Brain microvascular endothelial cell (primary cell): ENCODE measurements around the gene ORMDL1.
A peak's percentile ranks its signal among the peaks of the same experiment; 100 is the strongest.

ENCODE experiments used
- DNase-seq: peaks from one replicate; pipeline ENCODE4 v3.0.0-alpha.2; 2020
- H3K27ac ChIP-seq: fragments of 250-450 bp; sonication (Bioruptor Pico); 2 replicates; pipeline ENCODE4 v1.5.1; 2020; ENCODE audit warnings: mild to moderate bottlenecking, moderate library complexity
- H3K27me3 ChIP-seq: fragments of 250-450 bp; sonication (Bioruptor Pico); replicated peaks from 2 replicates; pipeline ENCODE4 v1.5.1; 2020; ENCODE audit warnings: mild to moderate bottlenecking
- H3K36me3 ChIP-seq: fragments of 250-450 bp; sonication (Bioruptor Pico); replicated peaks from 2 replicates; pipeline ENCODE4 v1.5.1; 2020; ENCODE audit warnings: mild to moderate bottlenecking
- H3K4me3 ChIP-seq: 2 replicates; pipeline ENCODE4 v1.5.1; 2011; ENCODE audit warnings: low read depth, mild to moderate bottlenecking, control low read depth, low read length, moderate library complexity
- in situ Hi-C: cut with HindIII; loops from 2 replicates; pipeline ENCODE4 v1.10.0; 2017; ENCODE audit warnings: low sequenced_read_pairs, low pct_ligation_motif_present
- TF ChIP-seq, protein P1 (sequence below): IDR thresholded peaks from 2 replicates; pipeline ENCODE4 v1.5.1; 2011; ENCODE audit warnings: low read depth, mild to moderate bottlenecking, moderate library complexity, low read length, control low read depth, inconsistent platforms; ENCODE audit errors: missing control alignments

ORMDL1 gene

GRCh38 chr2:189799531-189799930 is 15.4 kb upstream of the ORMDL1 start:
- TF ChIP-seq, protein P1, sequence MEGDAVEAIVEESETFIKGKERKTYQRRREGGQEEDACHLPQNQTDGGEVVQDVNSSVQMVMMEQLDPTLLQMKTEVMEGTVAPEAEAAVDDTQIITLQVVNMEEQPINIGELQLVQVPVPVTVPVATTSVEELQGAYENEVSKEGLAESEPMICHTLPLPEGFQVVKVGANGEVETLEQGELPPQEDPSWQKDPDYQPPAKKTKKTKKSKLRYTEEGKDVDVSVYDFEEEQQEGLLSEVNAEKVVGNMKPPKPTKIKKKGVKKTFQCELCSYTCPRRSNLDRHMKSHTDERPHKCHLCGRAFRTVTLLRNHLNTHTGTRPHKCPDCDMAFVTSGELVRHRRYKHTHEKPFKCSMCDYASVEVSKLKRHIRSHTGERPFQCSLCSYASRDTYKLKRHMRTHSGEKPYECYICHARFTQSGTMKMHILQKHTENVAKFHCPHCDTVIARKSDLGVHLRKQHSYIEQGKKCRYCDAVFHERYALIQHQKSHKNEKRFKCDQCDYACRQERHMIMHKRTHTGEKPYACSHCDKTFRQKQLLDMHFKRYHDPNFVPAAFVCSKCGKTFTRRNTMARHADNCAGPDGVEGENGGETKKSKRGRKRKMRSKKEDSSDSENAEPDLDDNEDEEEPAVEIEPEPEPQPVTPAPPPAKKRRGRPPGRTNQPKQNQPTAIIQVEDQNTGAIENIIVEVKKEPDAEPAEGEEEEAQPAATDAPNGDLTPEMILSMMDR: no peak
- Histone ChIP-seq H3K27me3 (no peaks in the 10 kb centered on the region), H3K4me3 (no peak overlapping the region), H3K36me3 (peaks cover 3% of the 10 kb centered on the region), H3K27ac (no peak overlapping the region)
- in situ Hi-C loops: no loop called here
- peak; percentile 60 for DNase-seq

DNA sequence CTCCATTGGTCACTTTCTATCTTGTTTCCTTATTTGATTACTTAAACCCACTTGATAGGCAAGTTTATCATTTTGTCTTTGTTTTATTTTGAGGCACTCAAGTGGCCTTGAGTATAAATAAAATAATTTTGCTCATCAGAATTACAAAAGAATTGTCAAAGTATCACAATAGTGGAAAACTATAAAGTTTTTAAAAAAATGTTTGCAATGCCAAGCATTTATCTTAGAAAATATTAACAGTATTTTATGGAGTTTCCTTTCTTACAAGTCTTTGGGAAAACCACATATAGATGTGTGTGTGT is 14.8 kb upstream of the ORMDL1 start:
- H3K27ac ChIP-seq: no peak overlapping the region
- H3K4me3 ChIP-seq: no peak overlapping the region
- TF ChIP-seq, protein P1: no peak
- in situ Hi-C loops: no loop called here
- peaks cover 3% of the 10 kb centered on the region for H3K36me3 ChIP-seq
- no peak for DNase-seq
- no peaks in the 10 kb centered on the region for H3K27me3 ChIP-seq

GRCh38 chr2:189798312-189799029 is 14.3 kb upstream of the ORMDL1 start:
- Histone ChIP-seq H3K27ac (no peak overlapping the region), H3K36me3 (peaks cover 3% of the 10 kb centered on the region), H3K27me3 (no peaks in the 10 kb centered on the region), H3K4me3 (no peak overlapping the region)
- in situ Hi-C loops: no loop called here
- peak; percentile 25 for DNase-seq
- TF ChIP-seq, protein P1: peak; percentile 38

DNA sequence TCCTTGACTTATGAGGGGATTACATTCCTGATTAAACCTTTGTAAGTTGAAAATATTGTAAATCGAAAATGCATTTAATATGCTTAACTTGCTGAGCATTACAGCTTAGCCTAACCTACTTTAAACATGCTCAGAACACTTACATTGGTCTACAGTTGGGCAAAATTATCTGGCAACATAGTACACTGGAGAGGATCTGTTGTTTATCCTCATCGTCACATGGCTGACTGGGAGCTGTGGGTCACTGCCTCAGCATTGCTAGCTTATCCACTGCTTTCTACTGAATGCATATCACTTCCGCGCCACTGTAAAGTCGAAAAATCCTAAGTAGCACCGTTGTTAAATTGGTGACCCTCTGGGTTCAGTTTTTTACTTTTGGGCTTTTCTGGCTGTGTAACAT is 13.8 kb upstream of the ORMDL1 start:
- TF ChIP-seq, protein P1: no peak
- no peak overlapping the region for H3K27ac ChIP-seq

GRCh38 chr2:189794310-189794709 is 10.2 kb upstream of the ORMDL1 start:
- TF ChIP-seq, protein P1: no peak
- H3K36me3 ChIP-seq: peaks cover 7% of the 10 kb centered on the region
- no peak for DNase-seq
- H3K4me3 ChIP-seq: no peak overlapping the region
- no peaks in the 10 kb centered on the region for H3K27me3 ChIP-seq
- in situ Hi-C loops: no loop called here
- no peak overlapping the region for H3K27ac ChIP-seq

More for the DNA sequence above, 13.8 kb upstream of the ORMDL1 start:
- Histone ChIP-seq H3K27me3 (no peaks in the 10 kb centered on the region), H3K36me3 (peaks cover 6% of the 10 kb centered on the region), H3K4me3 (no peak overlapping the region)
- in situ Hi-C loops: no loop called here
- no peak for DNase-seq
